NB4 (cell line): ENCODE data around the gene CASKIN1.

ENCODE experiments used
- DNase-seq: peaks from one replicate; pipeline ENCODE4 v3.0.0; 2010; ENCODE audit warnings: low read depth
- H3K4me3 ChIP-seq: one replicate; pipeline ENCODE4 v1.5.1; 2011; ENCODE audit warnings: mild to moderate bottlenecking, low read depth, low read length, moderate library complexity
- MAX ChIP-seq: IDR thresholded peaks from 2 replicates; pipeline ENCODE4 v1.6.1; 2011; ENCODE audit warnings: low read depth, low read length
- MYC ChIP-seq: IDR thresholded peaks from 2 replicates; pipeline ENCODE4 v1.6.1; 2011; ENCODE audit warnings: low read depth, low read length
- POLR2A ChIP-seq: IDR thresholded peaks from 2 replicates; pipeline ENCODE4 v1.6.1; 2011; ENCODE audit warnings: mild to moderate bottlenecking; ENCODE audit not compliant: insufficient read length; ENCODE audit errors: extremely low read depth
- TF ChIP-seq, protein P1 (sequence below): IDR thresholded peaks from one replicate; pipeline ENCODE4 v1.5.1; 2012; ENCODE audit warnings: low read depth, low read length

CASKIN1 gene

DNA sequence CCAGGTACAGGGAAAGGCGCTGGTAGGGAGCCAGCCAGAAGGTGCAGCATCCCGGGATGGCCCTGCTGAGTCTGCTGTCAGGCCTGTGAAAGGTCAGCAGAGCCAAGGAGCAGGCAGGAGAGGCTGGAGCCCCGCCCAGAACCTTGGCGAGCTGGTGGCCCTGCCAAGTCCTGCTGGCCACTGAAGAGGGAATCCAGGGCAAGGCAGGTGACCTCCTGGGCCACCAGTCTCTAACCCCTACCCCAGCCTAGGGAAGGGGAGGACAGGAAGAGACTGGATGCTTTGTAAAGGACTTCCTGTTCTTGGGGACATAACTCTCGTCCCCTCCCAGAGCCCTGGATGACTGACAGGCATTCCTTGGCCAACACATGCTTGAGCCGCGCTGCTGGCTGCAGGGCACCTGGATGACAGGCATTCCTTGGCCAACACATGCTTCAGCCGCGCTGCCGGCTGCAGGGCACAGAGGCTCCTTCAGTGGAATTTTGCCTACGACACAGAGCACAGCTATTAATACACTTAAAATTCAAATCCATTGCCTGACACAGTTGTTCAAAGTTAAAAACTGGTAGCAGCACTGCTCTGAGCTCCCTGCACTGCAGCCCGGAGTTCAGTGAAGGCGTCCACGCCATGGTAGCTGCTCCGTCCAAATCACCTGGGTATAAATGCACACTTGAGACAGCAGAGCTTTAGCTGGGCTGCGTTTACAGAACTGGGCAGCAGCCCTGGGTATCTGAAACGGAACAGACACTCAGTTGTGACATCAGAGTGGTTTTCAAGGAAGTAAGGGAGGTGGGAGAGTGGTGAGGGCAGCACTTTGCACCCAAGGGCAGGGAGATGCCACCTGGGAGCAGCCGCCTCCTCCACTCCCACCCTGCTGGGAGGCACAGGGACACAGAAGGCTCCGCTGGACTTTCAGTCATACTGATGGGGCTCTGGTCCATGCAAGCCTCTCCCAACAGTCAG, 16.2 kb upstream of the CASKIN1 start:
- peak overlapping the region; percentile 95 for H3K4me3 ChIP-seq
- TF ChIP-seq MYC, result peak; percentile 17; the same call in 1 of the 2 replicates
- TF ChIP-seq, protein P1, sequence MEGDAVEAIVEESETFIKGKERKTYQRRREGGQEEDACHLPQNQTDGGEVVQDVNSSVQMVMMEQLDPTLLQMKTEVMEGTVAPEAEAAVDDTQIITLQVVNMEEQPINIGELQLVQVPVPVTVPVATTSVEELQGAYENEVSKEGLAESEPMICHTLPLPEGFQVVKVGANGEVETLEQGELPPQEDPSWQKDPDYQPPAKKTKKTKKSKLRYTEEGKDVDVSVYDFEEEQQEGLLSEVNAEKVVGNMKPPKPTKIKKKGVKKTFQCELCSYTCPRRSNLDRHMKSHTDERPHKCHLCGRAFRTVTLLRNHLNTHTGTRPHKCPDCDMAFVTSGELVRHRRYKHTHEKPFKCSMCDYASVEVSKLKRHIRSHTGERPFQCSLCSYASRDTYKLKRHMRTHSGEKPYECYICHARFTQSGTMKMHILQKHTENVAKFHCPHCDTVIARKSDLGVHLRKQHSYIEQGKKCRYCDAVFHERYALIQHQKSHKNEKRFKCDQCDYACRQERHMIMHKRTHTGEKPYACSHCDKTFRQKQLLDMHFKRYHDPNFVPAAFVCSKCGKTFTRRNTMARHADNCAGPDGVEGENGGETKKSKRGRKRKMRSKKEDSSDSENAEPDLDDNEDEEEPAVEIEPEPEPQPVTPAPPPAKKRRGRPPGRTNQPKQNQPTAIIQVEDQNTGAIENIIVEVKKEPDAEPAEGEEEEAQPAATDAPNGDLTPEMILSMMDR, result no peak
- TF ChIP-seq POLR2A, result no peak
- 0 out of 2 replicates have a peak, but pooled peaks have one; percentile 10 for TF ChIP-seq MAX
- DNase-seq, result peak; percentile 76

- H3K4me3 ChIP-seq, result peak overlapping the region; percentile 95
- DNase-seq, result no peak
- no peak for TF ChIP-seq POLR2A
- TF ChIP-seq MAX, result no peak
- no peak for TF ChIP-seq MYC
- TF ChIP-seq, protein P1, result no peak
These were observed 15.5 kb upstream of the CASKIN1 start for GRCh38 chr16:2211923-2212347.

DNA sequence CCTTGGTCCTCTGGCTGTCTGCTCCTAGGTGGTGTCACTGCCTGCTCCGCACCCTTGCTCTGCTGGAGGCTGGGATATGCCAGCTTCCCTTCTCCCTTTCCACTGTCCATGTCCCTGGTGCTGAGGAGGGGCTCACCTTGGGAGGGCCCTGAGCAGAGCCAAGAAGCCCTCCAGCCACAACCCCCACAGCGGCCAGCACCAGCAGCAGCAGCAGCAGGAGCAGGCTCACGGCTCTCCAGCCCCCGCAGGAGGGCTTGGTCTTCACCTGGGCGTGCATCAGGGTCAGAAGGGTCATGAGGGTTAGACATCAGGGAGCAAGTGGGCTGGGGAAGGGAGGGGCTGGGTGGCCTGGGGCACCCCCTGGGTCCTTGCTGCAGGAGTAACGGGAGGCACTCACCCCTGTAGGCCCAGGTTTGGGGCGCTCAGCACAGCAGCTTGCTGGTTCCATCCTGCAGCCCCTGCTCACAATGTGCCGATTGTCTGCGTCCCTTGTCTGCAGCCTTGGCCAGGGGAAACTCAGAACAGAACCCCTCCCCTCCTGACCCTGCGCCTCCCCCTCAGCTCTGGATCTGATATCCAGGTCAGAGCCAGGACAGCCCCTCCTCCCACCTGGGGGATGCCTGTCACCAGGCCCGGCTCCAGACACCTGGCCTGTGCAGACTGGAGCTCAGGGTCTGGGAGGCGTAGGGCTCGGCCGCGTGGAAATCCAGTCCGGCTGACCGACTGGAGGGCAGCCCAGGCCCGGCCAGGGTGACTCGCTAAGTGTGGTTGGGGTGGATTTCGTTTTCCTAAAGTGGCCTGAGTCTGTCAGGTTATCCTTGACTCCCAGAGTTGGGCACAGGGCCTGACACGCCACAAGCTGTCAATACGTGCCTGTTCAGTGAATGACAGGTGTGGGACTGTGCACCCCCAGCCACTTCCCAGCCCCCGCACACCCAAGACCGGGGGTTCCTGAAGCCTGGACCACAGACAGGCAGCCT, 14.3 kb upstream of the CASKIN1 start, which contains the start of gene BRICD5:
TSS of gene BRICD5 (minus strand) at position 478 of the 980 bp plus-strand sequence. CDS start at position 448, 30 bp downstream.
- no peak for DNase-seq
- no peak within 1 kb of the TSS for H3K4me3 ChIP-seq
- TF ChIP-seq MAX (no peak), POLR2A (peak; percentile 3)

GRCh38 chr16:2210009-2210332, 13.6 kb upstream of the CASKIN1 start:
- no peak for DNase-seq
- no peak overlapping the region for H3K4me3 ChIP-seq
- TF ChIP-seq MYC, result no peak
- TF ChIP-seq MAX, result no peak

GRCh38 chr16:2209258-2210008, 13.0 kb upstream of the CASKIN1 start:
- no peak for DNase-seq
- TF ChIP-seq POLR2A, result no peak
- TF ChIP-seq, protein P1, result no peak
- TF ChIP-seq MAX, result no peak
- TF ChIP-seq MYC, result no peak

GRCh38 chr16:2208772-2209171, 12.4 kb upstream of the CASKIN1 start:
- DNase-seq, result no peak

More at GRCh38 chr16:2209258-2210008, 13.0 kb upstream of the CASKIN1 start:
- H3K4me3 ChIP-seq, result no peak overlapping the region

More at GRCh38 chr16:2208772-2209171, 12.4 kb upstream of the CASKIN1 start:
- no peak overlapping the region for H3K4me3 ChIP-seq
- TF ChIP-seq MAX (no peak), MYC (no peak), POLR2A (no peak)
- TF ChIP-seq, protein P1, result no peak
